HG03342 (cell line): ENCODE measurements around the gene KIF20B.

Experiments
- ATAC-seq: cut with Tn5 transposase; IDR thresholded peaks from one replicate; pipeline ENCODE4 v1.9.1; 2021; ENCODE audit warnings: mild to moderate bottlenecking, moderate library complexity; ENCODE audit not compliant: unreplicated experiment

Gene KIF20B

GRCh38 chr10:89701242-89702120 is at the start of gene KIF20B:
TSS of gene KIF20B (plus strand) at chr10:89701590. CDS start at chr10:89705295, 3,705 bp downstream.
- peak; percentile 98 for ATAC-seq

DNA sequence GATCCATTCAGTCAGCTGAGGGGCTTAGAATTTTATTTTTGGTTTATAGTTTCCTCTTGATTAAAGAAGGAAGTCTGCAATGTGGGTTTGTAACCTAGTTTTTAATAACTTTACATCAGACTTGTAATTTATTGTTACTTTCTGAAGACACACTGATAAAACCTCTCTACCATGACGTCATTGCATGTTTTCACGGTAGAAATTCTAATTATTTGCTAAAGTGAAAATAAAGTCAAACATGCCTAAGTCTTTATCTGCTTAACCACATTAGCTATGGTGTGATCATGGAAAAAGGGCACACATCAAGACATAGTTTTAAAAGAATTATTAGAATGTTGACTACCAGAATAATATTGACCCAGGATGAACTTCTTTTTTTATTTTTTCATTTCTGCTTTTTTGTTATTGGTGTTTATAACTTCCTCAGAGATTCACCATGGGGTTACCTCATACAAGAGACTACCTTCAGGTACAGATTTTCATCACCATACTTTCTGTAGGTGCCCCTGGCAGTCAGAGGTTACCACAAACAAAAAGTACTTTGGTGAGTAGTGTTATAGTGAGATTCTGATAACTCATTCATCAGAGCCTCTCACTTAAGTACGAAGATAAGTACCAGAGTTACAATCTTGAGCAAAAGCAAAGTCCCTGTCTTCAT is 49.3 kb upstream of the KIF20B start:
- ATAC-seq, result peak; percentile 49

DNA sequence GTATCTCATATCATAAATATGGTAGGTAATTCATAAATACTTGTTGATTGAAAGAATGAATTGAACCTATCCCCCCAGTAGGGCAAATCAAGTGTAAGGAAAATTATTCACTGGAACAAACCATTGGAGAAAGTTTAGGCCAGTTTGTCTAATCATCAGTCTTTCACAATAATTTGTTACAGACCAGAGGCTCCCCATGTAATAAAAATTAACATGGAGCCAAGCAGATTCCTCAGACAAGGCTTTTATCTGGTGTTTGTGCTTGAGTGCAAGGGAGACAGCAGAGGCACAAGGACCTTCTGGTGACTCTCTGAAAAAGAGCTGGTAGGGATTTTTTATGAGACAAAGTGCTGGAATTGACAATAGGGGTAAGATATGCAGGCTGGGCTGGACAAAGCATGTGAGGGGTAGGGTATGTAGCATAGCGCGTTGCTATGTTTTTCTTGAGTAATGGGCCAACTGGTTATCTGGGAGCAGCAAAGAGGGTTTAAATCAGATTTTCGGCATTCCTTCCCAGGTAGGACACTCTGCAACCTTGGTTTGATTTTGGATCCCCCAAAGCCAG is 48.5 kb upstream of the KIF20B start:
- peak; percentile 4 for ATAC-seq

- peak; percentile 56 for ATAC-seq
Observed at GRCh38 chr10:89653410-89653869, 48.0 kb upstream of the KIF20B start.

- no peak for ATAC-seq
Observed at GRCh38 chr10:89655722-89656121, 45.7 kb upstream of the KIF20B start.

GRCh38 chr10:89657302-89657701 is 44.1 kb upstream of the KIF20B start:
- ATAC-seq, result no peak

DNA sequence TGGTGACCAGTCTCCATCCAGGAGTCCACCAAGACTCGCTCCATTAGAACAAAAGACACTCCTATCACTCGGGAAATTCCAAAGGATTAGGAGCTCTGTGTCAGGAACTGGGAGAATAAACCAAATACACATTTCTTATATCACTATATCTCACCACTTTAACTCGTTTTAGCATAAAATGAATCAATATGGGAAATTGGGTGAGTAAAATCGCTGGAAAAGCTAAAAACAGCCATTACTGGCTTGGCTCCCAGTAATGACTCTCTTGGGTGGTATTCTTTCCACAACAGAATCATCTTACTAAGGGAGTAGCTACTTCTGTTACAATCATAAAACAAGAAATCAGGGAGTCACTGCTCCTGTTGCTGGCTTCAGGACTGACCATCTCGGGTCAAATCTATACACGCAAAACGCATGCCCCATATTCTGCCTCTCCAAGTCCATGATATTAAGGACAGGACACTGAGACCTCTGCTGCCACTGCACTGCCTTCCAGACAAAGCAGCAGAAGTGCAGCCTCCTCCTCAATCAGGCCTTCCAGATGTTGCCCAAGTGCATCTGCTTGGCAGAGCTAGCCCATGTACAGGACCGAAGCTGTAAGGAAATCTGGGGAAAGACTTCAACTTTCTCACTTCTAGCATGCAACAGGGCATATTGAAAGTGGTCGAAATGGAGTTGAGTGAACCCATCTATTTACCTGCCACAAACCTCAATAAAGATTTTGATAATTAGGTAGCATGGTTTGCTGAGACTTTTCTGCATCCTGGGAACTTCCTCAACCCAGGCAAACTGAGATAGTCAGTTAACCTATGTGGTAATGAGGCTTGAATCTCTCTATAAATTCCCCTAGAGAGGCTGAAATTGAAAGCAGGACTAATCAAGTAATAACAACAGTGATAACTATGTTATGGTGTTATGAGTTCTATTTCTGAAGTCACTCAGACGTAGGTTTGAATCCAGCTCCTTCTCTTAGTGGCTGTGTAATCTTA is 42.0 kb upstream of the KIF20B start:
- ATAC-seq, result no peak

GRCh38 chr10:89662596-89662995 is 38.8 kb upstream of the KIF20B start:
- no peak for ATAC-seq

- no peak for ATAC-seq
Observed at GRCh38 chr10:89663144-89663543, 38.2 kb upstream of the KIF20B start.

GRCh38 chr10:89664203-89664602 is 37.2 kb upstream of the KIF20B start:
- ATAC-seq, result no peak

DNA sequence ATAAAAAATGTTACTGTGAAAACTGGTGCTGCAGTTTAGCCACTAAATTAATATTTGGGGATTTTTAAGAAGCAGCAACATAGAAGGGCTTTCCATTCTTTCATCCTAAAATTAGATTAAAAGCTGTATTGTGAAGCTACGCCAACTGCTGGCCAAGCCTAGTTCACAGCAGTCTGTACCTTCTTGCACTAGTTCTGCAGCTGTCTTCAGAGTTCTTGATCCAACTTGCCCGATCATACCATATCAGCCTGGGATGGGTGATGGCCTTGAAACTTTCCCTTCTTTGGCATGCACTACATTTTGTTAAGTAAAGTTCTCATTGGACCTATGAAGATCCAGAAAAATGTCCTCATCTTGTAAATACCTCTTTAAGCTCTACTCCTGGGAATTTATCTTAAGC is 36.1 kb upstream of the KIF20B start:
- no peak for ATAC-seq

GRCh38 chr10:89666138-89666537 is 35.3 kb upstream of the KIF20B start:
- ATAC-seq, result no peak

DNA sequence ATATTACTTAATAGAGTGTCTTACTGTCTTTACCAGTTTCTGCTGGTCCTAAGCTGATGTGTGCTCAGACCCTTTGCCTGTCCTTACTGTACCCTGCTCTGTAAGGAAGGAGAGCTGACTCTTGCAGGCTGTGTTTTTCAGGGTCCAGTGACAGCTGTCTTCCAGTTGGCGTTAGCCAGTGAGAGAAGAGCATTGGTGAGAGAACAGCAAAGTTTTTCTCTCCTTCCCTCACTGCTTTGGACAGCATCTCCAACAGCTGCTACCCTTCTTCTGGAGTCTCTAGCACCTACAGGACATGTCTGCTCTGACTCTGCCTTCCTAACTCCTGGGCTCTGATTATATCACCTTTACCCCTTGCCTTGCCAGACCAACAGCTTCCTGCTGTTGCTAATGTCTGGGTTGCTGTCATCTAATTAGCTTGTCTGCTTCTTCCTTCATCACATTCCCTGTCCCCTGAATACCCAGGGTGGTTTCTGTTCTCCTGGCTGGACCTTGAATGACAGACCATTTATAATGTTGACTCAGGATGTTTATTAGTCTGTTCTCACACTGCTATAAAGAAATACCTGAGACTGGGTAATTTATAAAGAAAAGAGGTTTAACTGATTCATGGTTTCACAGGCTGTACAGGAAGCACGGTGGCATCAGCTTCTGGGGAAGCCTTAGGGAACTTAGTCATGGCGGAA is 32.9 kb upstream of the KIF20B start:
- no peak for ATAC-seq

DNA sequence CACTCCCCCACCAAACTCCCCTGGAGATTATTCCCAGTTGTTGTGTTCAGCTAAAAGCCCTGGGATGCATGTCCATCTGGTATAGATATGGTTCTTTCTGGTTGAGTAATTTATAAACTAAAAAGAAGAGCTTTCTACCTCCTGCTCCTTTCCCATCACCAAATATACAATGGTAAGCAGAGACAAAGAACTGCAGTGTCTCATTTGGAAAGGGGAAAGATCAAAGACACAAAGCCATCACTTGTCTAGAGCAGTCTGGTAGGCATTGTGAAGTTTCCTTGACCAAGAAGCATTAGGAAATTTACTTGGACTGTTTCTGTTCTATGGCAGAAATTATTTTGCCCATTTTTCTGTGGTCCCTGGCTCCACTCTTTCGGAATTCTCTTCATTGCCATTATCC is 31.4 kb upstream of the KIF20B start:
- no peak for ATAC-seq

DNA sequence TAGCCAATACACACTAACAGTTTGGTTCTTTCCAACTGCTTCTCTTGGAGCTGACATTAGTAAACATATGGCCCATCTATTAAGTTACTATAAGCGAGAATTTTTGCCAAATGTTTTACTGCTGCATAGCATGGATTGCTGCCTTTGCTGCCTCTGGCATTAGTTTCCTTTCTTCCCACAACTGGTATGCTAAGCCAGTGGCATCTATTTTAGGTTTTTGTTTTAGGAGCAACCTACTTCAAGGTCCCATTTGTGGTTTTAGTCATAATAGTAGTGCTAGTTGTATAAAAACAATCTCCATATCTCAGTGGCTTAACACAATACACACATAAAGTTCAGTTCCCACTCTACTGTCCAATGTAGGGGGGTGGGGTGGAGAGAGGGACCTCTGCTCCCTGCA is 30.5 kb upstream of the KIF20B start:
- no peak for ATAC-seq

GRCh38 chr10:89677341-89677740 is 24.0 kb upstream of the KIF20B start:
- no peak for ATAC-seq

GRCh38 chr10:89679986-89680385 is 21.4 kb upstream of the KIF20B start:
- ATAC-seq, result no peak

DNA sequence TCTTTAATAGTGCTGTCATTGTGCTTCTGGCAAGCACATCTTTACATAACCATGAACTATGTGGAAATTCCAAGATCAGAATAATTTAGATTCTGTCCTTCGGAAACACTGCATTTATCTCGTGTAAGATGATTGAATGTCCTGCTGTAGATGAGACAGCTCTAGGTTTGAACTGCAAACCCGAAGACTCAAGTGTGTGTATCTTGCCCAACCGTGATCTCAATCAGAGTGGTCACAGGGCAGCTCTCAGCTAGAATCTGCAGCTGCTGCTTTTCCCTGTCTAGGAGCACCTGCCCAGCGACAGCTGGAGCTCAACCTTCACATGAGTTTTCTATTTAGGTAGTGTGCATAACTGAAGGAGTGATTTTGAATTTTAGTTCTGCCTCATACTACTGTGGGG is 17.5 kb upstream of the KIF20B start:
- no peak for ATAC-seq

DNA sequence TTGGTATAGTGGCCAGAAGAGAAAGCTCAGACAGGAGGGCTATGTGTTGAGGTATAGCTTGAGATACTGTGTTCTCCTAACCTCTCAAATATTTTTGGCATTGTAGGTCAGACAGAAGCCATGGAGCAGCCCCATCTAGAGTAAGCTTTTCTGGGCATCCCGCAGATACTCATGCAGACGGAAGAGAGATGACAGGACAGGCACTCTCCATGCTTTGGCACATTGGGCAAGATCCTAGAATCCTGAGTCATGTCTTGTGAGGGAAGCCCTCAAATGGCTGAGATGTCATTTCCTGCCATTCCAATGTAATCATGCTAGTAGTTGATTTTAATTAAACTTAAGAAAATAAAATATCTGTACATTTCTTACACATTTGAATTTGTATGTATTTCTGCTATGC is 16.8 kb upstream of the KIF20B start:
- no peak for ATAC-seq

DNA sequence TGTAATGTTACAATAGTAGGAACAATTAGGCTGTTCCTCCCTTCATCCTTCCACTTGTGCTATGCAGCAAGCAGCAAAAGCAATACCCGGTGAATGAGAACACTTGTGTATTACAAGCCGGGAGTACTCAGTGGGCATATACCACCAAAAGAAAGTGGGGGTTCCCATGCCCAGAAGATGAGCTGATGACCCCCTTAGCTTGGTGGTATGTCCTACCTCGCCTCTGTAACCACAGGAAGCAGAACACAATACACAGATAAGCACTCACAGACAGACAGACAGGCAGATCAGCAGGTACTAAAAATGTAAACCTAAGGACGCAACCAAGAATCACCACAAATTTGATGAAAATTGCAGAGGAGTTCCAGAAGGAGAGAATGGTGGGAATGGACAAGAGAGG is 15.5 kb upstream of the KIF20B start:
- ATAC-seq, result no peak
